ENCODE data around the gene KLHL2.
"Not testable (repeated sequence)": the region's sequence is repeated elsewhere in the genome, so short reads cannot be mapped to it uniquely, and the experiment has no call there.

KLHL2 gene

GRCh38 chr4:165236852-165237251, 29.5 kb downstream of the KLHL2 start:
- not testable (repeated sequence) for DNase-seq

GRCh38 chr4:165238041-165238640, 30.8 kb downstream of the KLHL2 start:
- not testable (repeated sequence) for DNase-seq

- not testable (repeated sequence) for DNase-seq
Measured at GRCh38 chr4:165240761-165241160, 33.4 kb downstream of the KLHL2 start.

- DNase-seq: not testable (repeated sequence)
Measured at GRCh38 chr4:165244148-165244547, 36.8 kb downstream of the KLHL2 start.

DNA sequence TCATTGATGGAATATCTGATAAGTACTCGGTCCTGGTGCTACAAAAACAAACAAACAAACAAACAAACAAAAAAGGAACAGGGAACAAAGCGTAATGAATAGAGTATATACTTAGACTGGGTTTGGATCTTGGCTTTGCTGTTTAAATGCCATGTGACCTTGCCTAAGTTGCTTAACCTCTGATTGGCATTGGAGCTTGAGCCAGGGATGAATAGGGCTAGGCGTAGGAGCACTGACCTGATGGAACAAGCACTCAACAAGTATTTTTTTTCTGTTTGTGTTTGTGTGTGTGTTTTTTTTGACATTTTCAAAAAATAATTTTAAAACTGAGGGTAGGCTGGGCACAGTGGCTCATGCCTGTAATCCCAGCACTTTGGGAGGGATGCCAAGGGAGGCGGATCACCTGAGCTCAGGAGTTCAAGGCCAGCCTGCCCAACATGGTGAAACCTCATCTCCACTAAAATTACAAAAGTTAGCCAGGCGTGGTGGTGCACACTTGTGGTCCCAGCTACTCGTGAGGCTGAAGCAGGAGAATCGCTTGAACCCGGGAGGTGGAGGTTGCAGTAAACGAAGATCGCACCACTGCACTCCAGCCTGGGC, 37.3 kb downstream of the KLHL2 start:
- not testable (repeated sequence) for DNase-seq

- no peak for DNase-seq
Measured at GRCh38 chr4:165248102-165248501, 40.7 kb downstream of the KLHL2 start.

DNA sequence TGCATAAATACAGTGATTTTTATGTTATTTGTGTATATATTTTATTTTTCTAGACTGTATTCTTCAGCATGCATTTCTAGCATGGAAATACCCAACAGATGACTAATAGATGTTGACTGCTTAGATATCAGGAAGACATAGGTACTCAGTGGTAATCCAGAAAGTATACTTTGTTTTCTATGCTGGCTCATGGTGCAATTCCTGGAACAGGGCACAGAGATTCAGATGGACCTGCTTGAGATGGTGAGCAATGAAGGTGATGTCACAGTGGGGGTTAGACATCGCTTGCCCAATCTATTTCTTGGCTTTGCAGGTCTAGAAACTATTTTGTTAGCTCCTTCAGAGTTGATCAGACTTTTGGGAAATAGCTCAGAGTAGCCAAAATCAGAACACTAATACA, 41.5 kb downstream of the KLHL2 start:
- not testable (repeated sequence) for DNase-seq

- DNase-seq: not testable (repeated sequence)
Measured at GRCh38 chr4:165254771-165255170, 47.4 kb downstream of the KLHL2 start.

GRCh38 chr4:165255439-165255838, 48.1 kb downstream of the KLHL2 start:
- not testable (repeated sequence) for DNase-seq

GRCh38 chr4:165256074-165256659, 48.8 kb downstream of the KLHL2 start:
- DNase-seq: not testable (repeated sequence)

GRCh38 chr4:165259776-165260175, 52.4 kb downstream of the KLHL2 start:
- DNase-seq: not testable (repeated sequence)

- DNase-seq: not testable (repeated sequence)
Measured at GRCh38 chr4:165262306-165262705, 54.9 kb downstream of the KLHL2 start.

DNA sequence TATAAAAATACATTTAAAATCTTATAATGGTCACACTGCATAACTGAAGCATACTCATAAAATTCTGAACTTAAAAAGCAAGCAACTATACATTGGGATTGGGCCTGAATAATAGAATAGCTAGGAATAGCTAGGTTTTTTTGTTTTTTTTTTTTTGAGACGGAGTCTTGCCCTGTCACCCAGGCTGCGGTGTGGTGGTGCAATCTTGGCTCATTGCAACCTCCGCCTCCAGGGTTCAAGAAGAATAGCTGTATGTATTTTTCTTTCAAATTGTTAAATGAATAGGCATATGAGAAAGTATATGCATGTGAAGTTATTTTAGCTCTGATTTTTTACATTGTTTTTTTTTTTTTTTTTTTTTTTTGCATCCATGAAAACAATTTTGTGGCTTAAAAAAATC, 56.1 kb downstream of the KLHL2 start:
- DNase-seq: not testable (repeated sequence)

- not testable (repeated sequence) for DNase-seq
Measured at GRCh38 chr4:165269931-165270330, 62.6 kb downstream of the KLHL2 start.

GRCh38 chr4:165273443-165273842, 66.1 kb downstream of the KLHL2 start:
- not testable (repeated sequence) for DNase-seq

GRCh38 chr4:165275357-165275756, 68.0 kb downstream of the KLHL2 start:
- not testable (repeated sequence) for DNase-seq

DNA sequence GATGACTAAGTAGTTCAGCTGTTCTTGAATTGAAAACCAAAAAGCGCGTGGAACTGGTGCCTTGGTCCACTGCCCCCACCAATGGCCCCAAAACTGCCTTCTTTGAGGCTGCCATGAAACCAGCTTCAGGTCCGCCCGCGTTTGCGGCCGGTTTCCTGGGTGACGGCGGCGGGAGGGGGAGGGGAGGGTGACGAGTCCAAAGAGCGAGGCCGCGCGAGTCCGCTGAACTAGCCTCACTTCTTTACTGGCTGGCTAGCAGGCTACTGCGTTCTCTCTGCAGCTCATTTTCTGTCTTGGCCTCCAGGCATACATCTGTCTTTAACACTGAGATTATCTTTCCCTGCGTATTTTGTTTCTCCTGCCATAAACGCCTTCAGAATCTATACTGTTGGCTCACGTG, 72.2 kb downstream of the KLHL2 start:
- not testable (repeated sequence) for DNase-seq

DNA sequence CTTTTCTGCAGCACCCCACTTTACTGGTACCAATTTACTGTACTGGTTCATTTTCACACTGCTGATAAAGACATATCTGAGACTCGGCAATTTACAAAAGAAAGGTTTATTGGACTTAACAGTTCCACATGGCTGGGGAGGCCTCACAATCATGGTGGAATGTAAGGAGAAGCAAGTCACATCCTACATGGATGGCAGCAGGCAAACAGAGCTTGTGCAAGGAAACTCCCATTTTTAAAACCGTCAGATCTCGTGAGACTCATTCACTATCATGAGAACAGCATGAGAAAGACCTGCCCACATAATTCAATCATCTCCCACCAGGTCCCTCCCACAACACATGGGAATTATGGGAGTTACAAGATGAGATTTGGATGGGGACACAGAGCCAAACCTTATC, 77.3 kb downstream of the KLHL2 start:
- DNase-seq: not testable (repeated sequence)

- DNase-seq: not testable (repeated sequence)
Measured at GRCh38 chr4:165286619-165287340, 79.4 kb downstream of the KLHL2 start.

- no peak for DNase-seq
Measured at GRCh38 chr4:165288226-165288625, 80.9 kb downstream of the KLHL2 start.

DNA sequence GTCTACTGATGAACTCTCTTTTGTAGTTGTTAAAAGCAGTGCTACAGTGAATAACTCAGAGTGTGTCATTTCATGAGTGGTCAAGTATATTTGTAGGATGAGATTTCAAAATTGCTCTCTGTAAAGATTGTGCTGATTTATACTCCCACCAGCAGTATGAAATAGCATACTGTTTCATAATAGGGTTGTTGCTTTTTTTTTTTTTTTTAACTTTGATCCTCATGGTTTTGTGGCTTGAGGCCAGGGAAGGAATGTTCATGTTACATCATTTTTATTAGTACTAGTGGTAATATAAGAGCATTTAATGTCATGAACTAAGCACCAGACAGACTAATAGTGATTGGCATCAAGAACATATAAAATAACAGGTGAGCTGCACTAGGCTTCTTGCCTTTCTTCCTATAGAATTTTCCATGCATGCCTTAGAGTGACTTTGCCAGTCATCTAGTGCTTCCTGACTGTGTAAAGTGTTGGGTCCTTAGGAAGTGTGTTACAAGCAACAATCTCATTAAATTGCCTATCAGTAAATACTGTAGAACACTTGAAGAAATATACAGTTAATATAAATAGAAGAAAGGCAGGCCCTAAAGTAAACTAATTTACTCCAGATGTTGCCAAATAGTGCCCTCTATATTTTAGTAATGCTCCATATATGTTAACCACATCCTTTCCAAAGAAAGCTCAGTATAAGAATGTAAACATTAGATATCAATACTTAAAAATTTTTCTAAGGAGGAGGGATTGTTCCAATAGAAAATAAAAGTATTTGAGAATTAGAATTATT, 81.5 kb downstream of the KLHL2 start:
- DNase-seq: no peak

DNA sequence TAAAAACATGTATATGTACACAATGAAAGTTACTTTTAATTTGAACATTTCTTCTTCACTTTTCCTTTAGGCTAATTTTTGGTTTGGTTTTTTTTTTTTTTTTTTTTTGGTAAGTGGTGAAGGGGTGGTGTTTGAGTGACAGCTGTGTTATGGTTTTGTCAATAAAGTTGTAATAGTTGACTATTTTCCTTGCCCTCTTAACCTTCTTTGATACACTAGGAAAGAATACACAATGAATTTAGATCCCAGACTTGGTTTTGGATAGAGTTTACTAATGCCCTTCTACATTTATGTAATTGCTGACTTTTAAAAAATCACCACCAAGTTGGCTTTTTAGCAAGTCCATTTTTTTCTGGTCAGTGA, 82.0 kb downstream of the KLHL2 start:
- no peak for DNase-seq

DNA sequence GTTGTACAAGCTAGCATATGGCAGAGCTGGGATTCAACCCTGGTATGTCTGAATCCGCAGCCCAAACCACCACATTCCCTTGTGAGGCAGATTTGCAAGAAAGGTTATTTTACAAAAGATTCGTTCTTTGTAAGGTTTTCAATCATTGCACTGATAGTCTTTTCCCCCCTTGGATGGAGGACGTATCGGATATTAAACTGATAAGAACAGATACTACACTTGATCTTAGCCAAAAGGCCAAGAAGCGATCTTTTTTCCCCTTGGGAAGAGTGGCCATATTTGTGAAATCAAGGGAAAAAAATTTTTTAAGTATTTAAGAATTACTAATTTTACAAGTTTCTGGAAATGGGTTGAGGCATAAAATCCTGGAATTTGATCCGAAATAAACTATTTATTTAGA, 85.7 kb downstream of the KLHL2 start:
- DNase-seq: no peak
